SK-N-SH (cell line): Measurements from ENCODE around the gene GATM. TPM values are rescaled to one million over a fixed set of nuclear protein-coding genes. Genes with fewer than 3 reads are reported as not detected.

Experiments used
- CTCF ChIA-PET: fragments of 300-600, 350-600 bp; formaldehyde crosslinking; extraction: SDS; loops from one replicate; lab custom pipeline; 2021; lab: Yijun Ruan, JAX
- POLR2A ChIA-PET: fragments of 350-600 bp; sonication (Branson Sonifier 250); formaldehyde crosslinking; extraction: SDS; loops from one replicate; lab custom pipeline; 2020; ENCODE audit warnings: antibody characterized with exemption, inconsistent platforms; lab: Yijun Ruan, JAX
- DNase-seq: peaks from one replicate; pipeline ENCODE4 v3.0.0; 2012
- H2AFZ ChIP-seq: fragments of 200-600 bp; sonication (generic); 2 replicates; pipeline ENCODE4 v1.8.1; 2016; ENCODE audit warnings: antibody characterized with exemption, mild to moderate bottlenecking, low read depth
- H3F3A ChIP-seq: fragments of 200-600 bp; sonication (generic); replicated peaks from 2 replicates; pipeline ENCODE3; 2016; ENCODE audit warnings: antibody characterized with exemption, mild to moderate bottlenecking; ENCODE audit not compliant: insufficient read depth
- H3K27ac ChIP-seq, 2 experiments: fragments of 200-500 bp in 1 of 2; fragments of 200-600 bp in 1 of 2; sonication (Bioruptor generic) in 1 of 2; sonication (generic), shearing (Covaris generic) in 1 of 2; 2 replicates each; pipeline versions ENCODE4 v1.5.1 to v1.6.1; 2014 to 2016; ENCODE audit warnings: low read depth in 2 of 2, inconsistent platforms in 1 of 2, low read length in 1 of 2, mild to moderate bottlenecking in 1 of 2, mixed read lengths in 1 of 2
- H3K27me3 ChIP-seq: fragments of 200-600 bp; sonication (generic), shearing (Covaris generic); 2 replicates; pipeline ENCODE4 v1.6.1; 2016; ENCODE audit warnings: mixed run types; ENCODE audit not compliant: insufficient read depth
- H3K36me3 ChIP-seq, 2 experiments: fragments of 200-500 bp in 1 of 2; fragments of 200-600 bp in 1 of 2; sonication (Bioruptor generic) in 1 of 2; sonication (generic) in 1 of 2; replicated peaks in 1 of 2; 2 replicates each; pipeline versions ENCODE3 to v1.5.1; 2014 to 2016; ENCODE audit warnings: low read length in 1 of 2, mild to moderate bottlenecking in 1 of 2; ENCODE audit not compliant: insufficient read depth in 2 of 2, control insufficient read depth in 1 of 2
- H3K4me1 ChIP-seq, 2 experiments: fragments of 200-500 bp in 1 of 2; fragments of 200-600 bp in 1 of 2; sonication (Bioruptor generic) in 1 of 2; sonication (generic), shearing (Covaris generic) in 1 of 2; 2 replicates each; pipeline versions ENCODE4 v1.5.1 to v1.6.1; 2014 to 2016; ENCODE audit warnings: low read depth in 1 of 2, low read length in 1 of 2, mixed run types in 1 of 2; ENCODE audit not compliant: insufficient read depth in 2 of 2, control insufficient read depth in 1 of 2
- H3K4me2 ChIP-seq: fragments of 200-600 bp; sonication (generic), shearing (Covaris generic); 2 replicates; pipeline ENCODE4 v1.6.1; 2017; ENCODE audit warnings: mixed run types
- H3K4me3 ChIP-seq, 2 experiments: fragments of 200-500 bp in 1 of 2; fragments of 200-600 bp in 1 of 2; sonication (Bioruptor generic) in 1 of 2; sonication (generic), shearing (Covaris generic) in 1 of 2; 2 replicates each; pipeline versions ENCODE4 v1.5.1 to v1.8.1; 2014 to 2016; ENCODE audit warnings: low read depth in 2 of 2, inconsistent platforms in 1 of 2, low read length in 1 of 2, mild to moderate bottlenecking in 1 of 2, mixed read lengths in 1 of 2, moderate library complexity in 1 of 2
- H3K79me2 ChIP-seq: fragments of 200-600 bp; sonication (generic); 2 replicates; pipeline ENCODE4 v1.8.1; 2017; ENCODE audit warnings: mild to moderate bottlenecking; ENCODE audit not compliant: insufficient read depth
- H3K9ac ChIP-seq: fragments of 200-600 bp; sonication (generic); 2 replicates; pipeline ENCODE4 v1.6.1; 2017; ENCODE audit warnings: mixed run types
- H3K9me2 ChIP-seq: fragments of 200-600 bp; sonication (generic); 2 replicates; pipeline ENCODE4 v1.6.1; 2017; ENCODE audit warnings: mixed run types
- H3K9me3 ChIP-seq: fragments of 200-600 bp; sonication (generic); 2 replicates; pipeline ENCODE4 v1.6.1; 2017; ENCODE audit warnings: mixed run types, mild to moderate bottlenecking, moderate library complexity
- H4K20me1 ChIP-seq: fragments of 200-600 bp; sonication (generic); 2 replicates; pipeline ENCODE4 v1.6.1; 2017; ENCODE audit warnings: mild to moderate bottlenecking, mixed run types; ENCODE audit not compliant: insufficient read depth
- ELF1 ChIP-seq: IDR thresholded peaks from 2 replicates; pipeline ENCODE4 v1.4.0; 2012
- EP300 ChIP-seq, 2 experiments: IDR thresholded peaks; 2 replicates each; pipeline versions ENCODE4 v1.4.0 to v1.6.1; 2012; ENCODE audit warnings: borderline replicate concordance in 1 of 2, low read depth in 1 of 2, low read length in 1 of 2
- FOSL2 ChIP-seq: IDR thresholded peaks from 2 replicates; pipeline ENCODE4 v1.4.0; 2012; ENCODE audit warnings: low read depth, mild to moderate bottlenecking, moderate library complexity, borderline replicate concordance
- MEF2A ChIP-seq: IDR thresholded peaks from 2 replicates; pipeline ENCODE4 v1.4.0; 2012; ENCODE audit warnings: low read depth, borderline replicate concordance
- MXI1 ChIP-seq: IDR thresholded peaks from 2 replicates; pipeline ENCODE4 v1.6.1; 2012; ENCODE audit warnings: mild to moderate bottlenecking, low read depth, low read length, improper control_type of control experiment
- RCOR1 ChIP-seq: fragments of 150-350 bp; IDR thresholded peaks from 2 replicates; pipeline ENCODE4 v1.6.1; 2017; ENCODE audit warnings: antibody characterized with exemption, low read length
- RXRA ChIP-seq: IDR thresholded peaks from 2 replicates; pipeline ENCODE4 v1.4.0; 2012; ENCODE audit warnings: low read depth, mild to moderate bottlenecking, borderline replicate concordance
- TAF1 ChIP-seq: IDR thresholded peaks from 2 replicates; pipeline ENCODE4 v1.6.1; 2012; ENCODE audit warnings: low read depth, mild to moderate bottlenecking, low read length, moderate library complexity, borderline replicate concordance
- WGBS: methylation state at CpG from one replicate; pipeline ENCODE4 v1.1.6; 2017; ENCODE audit warnings: low lambda C conversion rate; 5-methylcytosine and 5-hydroxymethylcytosine counted together
- polyA plus RNA-seq, 3 experiments: library from polyadenylated mRNA; depleted of rRNA; stranded (reverse); fragments of >200 nt; gene quantifications; 2 replicates each; pipeline ENCODE4 v1.2.3, GENCODE V29; 2012
- TF ChIP-seq, protein P1 (sequence below): IDR thresholded peaks from 2 replicates; pipeline ENCODE4; 2012
- TF ChIP-seq, protein P2 (sequence below): IDR thresholded peaks from 2 replicates; pipeline ENCODE4 v1.4.0; 2012; ENCODE audit warnings: low read depth, borderline replicate concordance
- TF ChIP-seq, protein P3 (sequence below): fragments of 150-350 bp; IDR thresholded peaks from 2 replicates; pipeline ENCODE4 v1.6.1; 2016; ENCODE audit warnings: mild to moderate bottlenecking, low read depth, low read length
- TF ChIP-seq, protein P4 (sequence below): fragments of 200-600 bp; sonication (generic); IDR thresholded peaks from 2 replicates; pipeline ENCODE4 v1.6.1; 2017; ENCODE audit warnings: antibody characterized with exemption, mild to moderate bottlenecking, moderate library complexity

GATM gene
- polyA plus RNA-seq, 1 of the 3 experiments (the other 2 are of a cell fraction) = 0.58 TPM

DNA sequence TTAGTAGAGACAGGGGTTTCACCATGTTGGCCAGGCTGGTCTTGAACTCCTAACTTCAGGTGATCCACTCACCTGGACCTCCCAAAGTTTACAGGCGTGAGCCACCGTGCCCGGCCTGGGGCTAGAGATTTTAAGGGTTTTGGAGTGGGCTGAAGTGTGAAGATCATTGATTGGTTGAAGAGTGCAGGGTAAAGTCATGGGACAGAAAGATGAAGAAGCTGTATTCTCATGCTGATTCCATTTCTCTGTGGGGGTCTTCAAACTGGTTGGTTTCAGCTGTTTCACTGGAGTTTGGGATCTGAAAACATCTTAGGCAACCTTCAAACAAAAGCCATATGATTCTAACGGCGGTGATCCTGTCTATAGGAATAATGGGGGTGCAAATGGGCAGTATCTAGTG, 52.1 kb downstream of the GATM start:
- Histone ChIP-seq H3K9me3 (no peaks in the 10 kb centered on the region), H3K9me2 (no peaks in the 10 kb centered on the region), H2AFZ (no peak overlapping the region), H4K20me1 (no peaks in the 10 kb centered on the region), H3K79me2 (no peaks in the 10 kb centered on the region), H3K27ac (no peak overlapping the region), H3K4me3 (no peak overlapping the region), H3K27me3 (no peaks in the 10 kb centered on the region), H3K4me1 (no peaks in the 10 kb centered on the region), H3F3A (no peaks in the 10 kb centered on the region), H3K9ac (no peak overlapping the region), H3K4me2 (no peak overlapping the region), H3K36me3 (no peaks in the 10 kb centered on the region)
- POLR2A ChIA-PET = no interaction called here
- 52% methylated on average over 5 of the region's 5 CpGs for WGBS
- CTCF ChIA-PET = interaction anchor here (1.9 kb wide), 1 partner anchor 131 kb away, joined by 6 read pairs; no protein-coding TSS in a partner anchor
- DNase-seq = no peak
- TF ChIP-seq, protein P1, sequence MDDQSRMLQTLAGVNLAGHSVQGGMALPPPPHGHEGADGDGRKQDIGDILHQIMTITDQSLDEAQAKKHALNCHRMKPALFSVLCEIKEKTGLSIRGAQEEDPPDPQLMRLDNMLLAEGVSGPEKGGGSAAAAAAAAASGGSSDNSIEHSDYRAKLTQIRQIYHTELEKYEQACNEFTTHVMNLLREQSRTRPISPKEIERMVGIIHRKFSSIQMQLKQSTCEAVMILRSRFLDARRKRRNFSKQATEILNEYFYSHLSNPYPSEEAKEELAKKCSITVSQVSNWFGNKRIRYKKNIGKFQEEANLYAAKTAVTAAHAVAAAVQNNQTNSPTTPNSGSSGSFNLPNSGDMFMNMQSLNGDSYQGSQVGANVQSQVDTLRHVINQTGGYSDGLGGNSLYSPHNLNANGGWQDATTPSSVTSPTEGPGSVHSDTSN = no peak
- TF ChIP-seq MXI1 = no peak
- no peak for TF ChIP-seq RXRA
- TF ChIP-seq ELF1 = no peak
- no peak for TF ChIP-seq MEF2A
- no peak for TF ChIP-seq RCOR1
- TF ChIP-seq, protein P2, sequence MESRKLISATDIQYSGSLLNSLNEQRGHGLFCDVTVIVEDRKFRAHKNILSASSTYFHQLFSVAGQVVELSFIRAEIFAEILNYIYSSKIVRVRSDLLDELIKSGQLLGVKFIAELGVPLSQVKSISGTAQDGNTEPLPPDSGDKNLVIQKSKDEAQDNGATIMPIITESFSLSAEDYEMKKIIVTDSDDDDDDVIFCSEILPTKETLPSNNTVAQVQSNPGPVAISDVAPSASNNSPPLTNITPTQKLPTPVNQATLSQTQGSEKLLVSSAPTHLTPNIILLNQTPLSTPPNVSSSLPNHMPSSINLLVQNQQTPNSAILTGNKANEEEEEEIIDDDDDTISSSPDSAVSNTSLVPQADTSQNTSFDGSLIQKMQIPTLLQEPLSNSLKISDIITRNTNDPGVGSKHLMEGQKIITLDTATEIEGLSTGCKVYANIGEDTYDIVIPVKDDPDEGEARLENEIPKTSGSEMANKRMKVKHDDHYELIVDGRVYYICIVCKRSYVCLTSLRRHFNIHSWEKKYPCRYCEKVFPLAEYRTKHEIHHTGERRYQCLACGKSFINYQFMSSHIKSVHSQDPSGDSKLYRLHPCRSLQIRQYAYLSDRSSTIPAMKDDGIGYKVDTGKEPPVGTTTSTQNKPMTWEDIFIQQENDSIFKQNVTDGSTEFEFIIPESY = no peak
- TF ChIP-seq, protein P3, sequence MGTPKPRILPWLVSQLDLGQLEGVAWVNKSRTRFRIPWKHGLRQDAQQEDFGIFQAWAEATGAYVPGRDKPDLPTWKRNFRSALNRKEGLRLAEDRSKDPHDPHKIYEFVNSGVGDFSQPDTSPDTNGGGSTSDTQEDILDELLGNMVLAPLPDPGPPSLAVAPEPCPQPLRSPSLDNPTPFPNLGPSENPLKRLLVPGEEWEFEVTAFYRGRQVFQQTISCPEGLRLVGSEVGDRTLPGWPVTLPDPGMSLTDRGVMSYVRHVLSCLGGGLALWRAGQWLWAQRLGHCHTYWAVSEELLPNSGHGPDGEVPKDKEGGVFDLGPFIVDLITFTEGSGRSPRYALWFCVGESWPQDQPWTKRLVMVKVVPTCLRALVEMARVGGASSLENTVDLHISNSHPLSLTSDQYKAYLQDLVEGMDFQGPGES = no peak
- TF ChIP-seq, protein P4, sequence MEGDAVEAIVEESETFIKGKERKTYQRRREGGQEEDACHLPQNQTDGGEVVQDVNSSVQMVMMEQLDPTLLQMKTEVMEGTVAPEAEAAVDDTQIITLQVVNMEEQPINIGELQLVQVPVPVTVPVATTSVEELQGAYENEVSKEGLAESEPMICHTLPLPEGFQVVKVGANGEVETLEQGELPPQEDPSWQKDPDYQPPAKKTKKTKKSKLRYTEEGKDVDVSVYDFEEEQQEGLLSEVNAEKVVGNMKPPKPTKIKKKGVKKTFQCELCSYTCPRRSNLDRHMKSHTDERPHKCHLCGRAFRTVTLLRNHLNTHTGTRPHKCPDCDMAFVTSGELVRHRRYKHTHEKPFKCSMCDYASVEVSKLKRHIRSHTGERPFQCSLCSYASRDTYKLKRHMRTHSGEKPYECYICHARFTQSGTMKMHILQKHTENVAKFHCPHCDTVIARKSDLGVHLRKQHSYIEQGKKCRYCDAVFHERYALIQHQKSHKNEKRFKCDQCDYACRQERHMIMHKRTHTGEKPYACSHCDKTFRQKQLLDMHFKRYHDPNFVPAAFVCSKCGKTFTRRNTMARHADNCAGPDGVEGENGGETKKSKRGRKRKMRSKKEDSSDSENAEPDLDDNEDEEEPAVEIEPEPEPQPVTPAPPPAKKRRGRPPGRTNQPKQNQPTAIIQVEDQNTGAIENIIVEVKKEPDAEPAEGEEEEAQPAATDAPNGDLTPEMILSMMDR = no peak
- TF ChIP-seq TAF1 = no peak
- TF ChIP-seq EP300 (IDR thresholded peaks at IDR 0.05; ENCODE audit: borderline replicate concordance in 1 of 2, low read depth in 1 of 2, low read length in 1 of 2) = no peak
- TF ChIP-seq FOSL2 = no peak
